ENCODE measurements around the gene PRR11. TPM values are rescaled to one million over a fixed set of nuclear protein-coding genes. Genes with fewer than 3 reads are reported as not detected.

PRR11 gene
- total and polyA plus RNA-seq, 2 of the 8 experiments (the other 6 are each of a cell fraction or from before 2014, with no cell fraction given): 32.7 to 83.0 TPM

GRCh38 chr17:59172436-59173004 is 17.0 kb downstream of the PRR11 start:
- no peak overlapping the region for H3K4me3 ChIP-seq (ENCODE audit: extremely low read depth in 1 of 4, insufficient read depth in 2 of 4, low read depth in 3 of 4, low read length in 4 of 4)
- H3K23me2 ChIP-seq (ENCODE audit: low read depth, low read length): no peaks in the 10 kb centered on the region
- no peak overlapping the region for H2BK12ac ChIP-seq (ENCODE audit: low read depth, low read length)
- peaks cover 0 to 8% of the 10 kb centered on the region in 2 experiments; a peak in 1 of 4 replicates for H3K9me3 ChIP-seq (ENCODE audit: insufficient read depth in 2 of 2, low read depth in 1 of 2, low read length in 1 of 2)
- H3K79me1 ChIP-seq (ENCODE audit: low read depth, low read length): no peaks in the 10 kb centered on the region; the same call in 1 of the 2 replicates
- FAIRE-seq (no peak), DNase-seq (ENCODE audit: low read depth in 1 of 2, low spot score in 2 of 2) (no peak)
- H3K27me3 ChIP-seq (replicated peaks in 1 of 4; ENCODE audit: control insufficient read depth in 3 of 4, extremely low read depth in 1 of 4, insufficient read depth in 3 of 4, low read length in 3 of 4): no peaks in the 10 kb centered on the region
- no peak overlapping the region for H3K23ac ChIP-seq (ENCODE audit: insufficient read length)
- WGBS, 2 experiments (ENCODE audit: extremely low coverage in 1 of 2, insufficient coverage in 1 of 2, insufficient read length in 1 of 2, insufficient replicate concordance in 2 of 2, low coverage in 1 of 2, low lambda C conversion rate in 2 of 2, missing lambda C conversion rate in 1 of 2): 97% methylated on average over 29 of the region's 33 CpGs; no CpG with 5 or more reads in 1 of the 2 experiments
- no peak overlapping the region for H2AK5ac ChIP-seq (ENCODE audit: low read depth, low read length)
- no peaks in the 10 kb centered on the region for H3K4me1 ChIP-seq (replicated peaks in 1 of 4; ENCODE audit: control insufficient read depth in 3 of 4, insufficient read depth in 4 of 4, low read length in 3 of 4)
- no peak overlapping the region for H4K8ac ChIP-seq (ENCODE audit: extremely low read depth, insufficient read depth, low read length)
- H3K56ac ChIP-seq (replicated peaks; ENCODE audit: insufficient read length, low read depth, low read length): no peak overlapping the region
- H3K4me2 ChIP-seq (ENCODE audit: insufficient read depth in 1 of 2, low read depth in 2 of 2, low read length in 2 of 2): no peak overlapping the region
- H4K20me1 ChIP-seq (replicated peaks in 1 of 2; ENCODE audit: control insufficient read depth in 1 of 2, insufficient read depth in 2 of 2, low read length in 2 of 2): no peaks in the 10 kb centered on the region
- no peak overlapping the region for H2BK15ac ChIP-seq (ENCODE audit: low read length)
- H3K27ac ChIP-seq (ENCODE audit: low read depth, low read length): no peak overlapping the region
- H3K36me3 ChIP-seq (ENCODE audit: control insufficient read depth in 2 of 4, insufficient read depth in 4 of 4, low read length in 3 of 4): peaks cover 3 to 41% (median 20%) of the 10 kb centered on the region in 4 experiments
- H2BK20ac ChIP-seq (ENCODE audit: low read length): no peak overlapping the region
- no peak overlapping the region for H2BK5ac ChIP-seq (ENCODE audit: low read depth, low read length)
- no peak for TF ChIP-seq KDM5A (IDR thresholded peaks at IDR 0.05; ENCODE audit: low read length)
- no peak for TF ChIP-seq SIN3A (conservative IDR thresholded peaks at IDR 0.05 in 1 of 2, IDR thresholded peaks at IDR 0.05 in 1 of 2; ENCODE audit: low read depth in 1 of 2, low read length in 2 of 2)
- TF ChIP-seq EZH2 (IDR thresholded peaks at IDR 0.05; ENCODE audit: low read depth, low read length, severe bottlenecking): no peak
- TF ChIP-seq SUZ12 (IDR thresholded peaks at IDR 0.05; ENCODE audit: low read length): no peak
- no peak for TF ChIP-seq POU5F1 (IDR thresholded peaks at IDR 0.05; ENCODE audit: low read depth, low read length)
- TF ChIP-seq, protein P1, sequence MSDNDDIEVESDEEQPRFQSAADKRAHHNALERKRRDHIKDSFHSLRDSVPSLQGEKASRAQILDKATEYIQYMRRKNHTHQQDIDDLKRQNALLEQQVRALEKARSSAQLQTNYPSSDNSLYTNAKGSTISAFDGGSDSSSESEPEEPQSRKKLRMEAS (IDR thresholded peaks at IDR 0.05): no peak
- no peak for TF ChIP-seq CTBP2 (IDR thresholded peaks at IDR 0.05; ENCODE audit: borderline replicate concordance, insufficient read depth, insufficient read length, low read length)
- no peak for TF ChIP-seq PHF8 (conservative IDR thresholded peaks at IDR 0.05; ENCODE audit: low read depth, low read length)
- no peak for TF ChIP-seq EGR1 (IDR thresholded peaks at IDR 0.05; ENCODE audit: borderline replicate concordance, low read depth, low read length)
- CTCF ChIA-PET (ENCODE audit: partially characterized antibody): interaction anchor here (1.2 to 1.3 kb wide), 3 partner anchors 11 to 54 kb away, joined by 3 to 5 read pairs (median 3); no protein-coding TSS in a partner anchor
- no peak overlapping the region for H4K91ac ChIP-seq (replicated peaks; ENCODE audit: insufficient read length, low read length)
- no peak overlapping the region for H3K4ac ChIP-seq (replicated peaks; ENCODE audit: insufficient read length, low read depth, low read length)
- no peak overlapping the region for H2AFZ ChIP-seq (ENCODE audit: low read length)
- H4K5ac ChIP-seq (ENCODE audit: insufficient read length, low read depth, low read length): no peak overlapping the region
- no peak overlapping the region for H3K18ac ChIP-seq (ENCODE audit: extremely low read depth, low read length)
- H3K14ac ChIP-seq (ENCODE audit: insufficient read length): no peak overlapping the region
- H3K9ac ChIP-seq (replicated peaks in 1 of 4; ENCODE audit: extremely low read depth in 1 of 4, low read depth in 3 of 4, low read length in 3 of 4): no peak overlapping the region
- H3K79me2 ChIP-seq (ENCODE audit: control insufficient read depth in 1 of 2, insufficient read depth in 2 of 2, low read length in 2 of 2): peaks cover 0 to 10% of the 10 kb centered on the region in 2 experiments; a peak in 2 of 4 replicates
- POLR2A ChIA-PET (ENCODE audit: partially characterized antibody): interaction anchor here (0.7 to 1.7 kb wide), 5 partner anchors 9 to 17 kb away, joined by 3 to 4 read pairs (median 3); partner anchors contain the start of genes PRR11 and SKA2
- no peak overlapping the region for H2BK120ac ChIP-seq (replicated peaks; ENCODE audit: low read depth, low read length)

Measured in H1 (cell line).